Measurements from ENCODE around the gene NKAIN1.

DNA sequence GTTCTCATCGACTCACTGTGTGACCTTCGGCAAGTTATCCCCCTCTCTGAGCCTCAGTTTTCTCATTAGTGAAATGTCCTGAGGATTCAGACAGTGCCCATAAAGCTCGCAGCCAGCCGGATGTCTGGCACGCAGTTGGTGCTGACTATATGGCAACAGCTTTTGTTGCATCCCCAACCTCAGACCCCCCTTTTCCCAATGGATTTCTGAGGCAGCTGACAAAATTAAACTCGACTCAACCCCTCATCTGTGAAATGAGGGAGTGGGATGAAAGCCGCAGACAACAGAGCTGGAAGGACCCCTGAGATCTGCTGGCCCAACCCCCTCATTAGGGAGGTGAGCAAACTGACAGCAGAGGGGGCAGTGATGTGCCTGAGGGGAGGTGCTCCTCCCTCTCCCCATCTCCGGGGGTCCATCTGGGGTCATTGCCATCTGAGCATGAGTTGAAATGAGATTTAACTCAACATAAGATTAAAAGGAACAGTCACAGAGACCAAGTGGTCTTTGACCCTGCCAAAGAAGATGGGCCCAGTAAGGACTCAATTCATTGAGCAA lies 40.4 kb downstream of the NKAIN1 start:
- TF ChIP-seq CREB1 (IDR thresholded peaks at IDR 0.05; ENCODE audit: low read depth) (no peak), ZBTB7A (IDR thresholded peaks at IDR 0.05; ENCODE audit: low read depth) (no peak), EP300 (IDR thresholded peaks at IDR 0.05; ENCODE audit: borderline replicate concordance) (no peak), YY1 (IDR thresholded peaks at IDR 0.05; ENCODE audit: low read depth) (no peak), NFIC (IDR thresholded peaks at IDR 0.05) (no peak), CEBPB (IDR thresholded peaks at IDR 0.05) (no peak), EGR1 (IDR thresholded peaks at IDR 0.05) (no peak), TCF12 (IDR thresholded peaks at IDR 0.05; ENCODE audit: low read depth) (no peak)
- TF ChIP-seq, protein P1, sequence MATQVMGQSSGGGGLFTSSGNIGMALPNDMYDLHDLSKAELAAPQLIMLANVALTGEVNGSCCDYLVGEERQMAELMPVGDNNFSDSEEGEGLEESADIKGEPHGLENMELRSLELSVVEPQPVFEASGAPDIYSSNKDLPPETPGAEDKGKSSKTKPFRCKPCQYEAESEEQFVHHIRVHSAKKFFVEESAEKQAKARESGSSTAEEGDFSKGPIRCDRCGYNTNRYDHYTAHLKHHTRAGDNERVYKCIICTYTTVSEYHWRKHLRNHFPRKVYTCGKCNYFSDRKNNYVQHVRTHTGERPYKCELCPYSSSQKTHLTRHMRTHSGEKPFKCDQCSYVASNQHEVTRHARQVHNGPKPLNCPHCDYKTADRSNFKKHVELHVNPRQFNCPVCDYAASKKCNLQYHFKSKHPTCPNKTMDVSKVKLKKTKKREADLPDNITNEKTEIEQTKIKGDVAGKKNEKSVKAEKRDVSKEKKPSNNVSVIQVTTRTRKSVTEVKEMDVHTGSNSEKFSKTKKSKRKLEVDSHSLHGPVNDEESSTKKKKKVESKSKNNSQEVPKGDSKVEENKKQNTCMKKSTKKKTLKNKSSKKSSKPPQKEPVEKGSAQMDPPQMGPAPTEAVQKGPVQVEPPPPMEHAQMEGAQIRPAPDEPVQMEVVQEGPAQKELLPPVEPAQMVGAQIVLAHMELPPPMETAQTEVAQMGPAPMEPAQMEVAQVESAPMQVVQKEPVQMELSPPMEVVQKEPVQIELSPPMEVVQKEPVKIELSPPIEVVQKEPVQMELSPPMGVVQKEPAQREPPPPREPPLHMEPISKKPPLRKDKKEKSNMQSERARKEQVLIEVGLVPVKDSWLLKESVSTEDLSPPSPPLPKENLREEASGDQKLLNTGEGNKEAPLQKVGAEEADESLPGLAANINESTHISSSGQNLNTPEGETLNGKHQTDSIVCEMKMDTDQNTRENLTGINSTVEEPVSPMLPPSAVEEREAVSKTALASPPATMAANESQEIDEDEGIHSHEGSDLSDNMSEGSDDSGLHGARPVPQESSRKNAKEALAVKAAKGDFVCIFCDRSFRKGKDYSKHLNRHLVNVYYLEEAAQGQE (IDR thresholded peaks at IDR 0.05; ENCODE audit: low read depth) = no peak
- TF ChIP-seq, protein P2, sequence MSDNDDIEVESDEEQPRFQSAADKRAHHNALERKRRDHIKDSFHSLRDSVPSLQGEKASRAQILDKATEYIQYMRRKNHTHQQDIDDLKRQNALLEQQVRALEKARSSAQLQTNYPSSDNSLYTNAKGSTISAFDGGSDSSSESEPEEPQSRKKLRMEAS (IDR thresholded peaks at IDR 0.05) = no peak
- TF ChIP-seq, protein P3, sequence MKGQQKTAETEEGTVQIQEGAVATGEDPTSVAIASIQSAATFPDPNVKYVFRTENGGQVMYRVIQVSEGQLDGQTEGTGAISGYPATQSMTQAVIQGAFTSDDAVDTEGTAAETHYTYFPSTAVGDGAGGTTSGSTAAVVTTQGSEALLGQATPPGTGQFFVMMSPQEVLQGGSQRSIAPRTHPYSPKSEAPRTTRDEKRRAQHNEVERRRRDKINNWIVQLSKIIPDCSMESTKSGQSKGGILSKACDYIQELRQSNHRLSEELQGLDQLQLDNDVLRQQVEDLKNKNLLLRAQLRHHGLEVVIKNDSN (IDR thresholded peaks at IDR 0.05) = no peak

Data from Ishikawa (cell line).